Kidney (tissue), 14 donors: Measurements from ENCODE around the gene LZTFL1. TPM values are rescaled to one million over a fixed set of nuclear protein-coding genes. Genes with fewer than 3 reads are reported as not detected.

Experiments
- DNase-seq, 5 donors: peaks; one replicate each; pipeline ENCODE4 v3.0.0-alpha.2; 2013 to 2020
- FAIRE-seq: peaks from 2 replicates; lab custom pipeline; 2012; peaks lifted over from hg19 to GRCh38; lab: Jason Lieb, UNC
- H3K27ac ChIP-seq, 2 donors: one replicate each; pipeline ENCODE4 v1.7.0; 2013; ENCODE audit warnings: low read depth in 2 of 2, low read length in 2 of 2, inconsistent platforms in 1 of 2
- H3K27me3 ChIP-seq: one replicate; pipeline ENCODE4 v1.7.1; 2013; ENCODE audit warnings: low read length, inconsistent platforms; ENCODE audit not compliant: control insufficient read depth, insufficient read depth
- H3K36me3 ChIP-seq, 3 donors: one replicate each; pipeline versions ENCODE4 v1.7.0 to v1.7.1; 2013; ENCODE audit warnings: low read length in 3 of 3, control low read depth in 1 of 3, inconsistent platforms in 1 of 3; ENCODE audit not compliant: insufficient read depth in 3 of 3, control insufficient read depth in 2 of 3
- H3K4me1 ChIP-seq, 3 donors: one replicate each; pipeline versions ENCODE4 v1.7.0 to v1.7.1; 2013; ENCODE audit warnings: low read length in 3 of 3, inconsistent platforms in 1 of 3, low read depth in 1 of 3; ENCODE audit not compliant: control insufficient read depth in 2 of 3, insufficient read depth in 2 of 3
- H3K4me3 ChIP-seq, 3 donors: one replicate each; pipeline versions ENCODE4 v1.7.0 to v1.8.1; 2013; ENCODE audit warnings: low read length in 3 of 3, control low read depth in 1 of 3, inconsistent platforms in 1 of 3
- H3K9ac ChIP-seq, 3 donors: one replicate each; pipeline versions ENCODE4 v1.7.0 to v1.7.1; 2013; ENCODE audit warnings: low read length in 3 of 3, control low read depth in 1 of 3, inconsistent platforms in 1 of 3
- H3K9me3 ChIP-seq, 3 donors: one replicate each; pipeline versions ENCODE4 v1.7.0 to v1.7.1; 2013; ENCODE audit warnings: low read length in 3 of 3, control low read depth in 1 of 3, inconsistent platforms in 1 of 3; ENCODE audit not compliant: control insufficient read depth in 2 of 3, insufficient read depth in 1 of 3
- intact Hi-C: fragments of 100-400 bp; cut with DNase I; formaldehyde crosslinking; loops from one replicate; pipeline ENCODE4 v1.11.1; 2022
- polyA plus RNA-seq: library from polyadenylated mRNA; stranded (reverse); fragments of 350-450 nt; fragmentation: Illumina TruSeq; extraction: RNeasy Lipid Tissue Mini Kit (QIAGEN cat#74804); gene quantifications from one replicate; pipeline ENCODE4 v1.2.3, GENCODE V29; 2014; ENCODE audit warnings: low read depth, low replicate concordance; ENCODE audit not compliant: insufficient read depth
- total RNA-seq: library from RNA; stranded (reverse); fragmentation: NEBNext Ultra II Directional; extraction: Animal tissue kit (Norgen Biotek cat#: 25700); gene quantifications from one replicate; pipeline ENCODE4 v1.2.1, GENCODE V29; 2021
- TF ChIP-seq, protein P1 (sequence below): IDR thresholded peaks from 3 replicates; pipeline ENCODE4 v1.5.1; 2012; ENCODE audit warnings: mild to moderate bottlenecking, moderate library complexity, borderline replicate concordance; ENCODE audit not compliant: insufficient read depth; ENCODE audit errors: extremely low read depth
- donor health status: control.
- donor health status: control.
- donor health status: control.
- donor health status: control.
- donor health status: control.
- donor health status: DM: yes; HTN: yes; CAD: no.
- donor health status: Normal renal cell carcinoma (clear cell type).

LZTFL1 gene
- total and polyA plus RNA-seq, 2 donors from 2014 or later: 13.9 to 30.9 TPM

DNA sequence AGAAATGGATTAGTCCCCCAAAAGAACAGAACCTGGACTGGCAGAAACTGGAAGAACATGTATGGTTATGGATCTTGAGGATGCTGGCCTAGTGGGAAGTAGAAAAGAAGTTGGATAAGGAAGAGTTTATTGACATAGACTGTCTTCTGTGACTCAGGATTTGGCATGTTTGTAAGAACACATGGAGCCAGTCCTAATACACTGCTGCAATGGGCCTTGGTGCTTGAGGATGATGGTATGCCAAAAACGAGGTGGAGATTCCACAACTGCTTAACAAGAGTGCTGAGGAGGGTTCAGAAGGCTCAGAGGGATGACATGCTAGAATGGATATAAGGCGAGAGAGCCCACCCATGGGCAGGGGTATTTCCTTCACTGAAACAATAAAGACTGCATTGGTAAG is 22.4 kb downstream of the LZTFL1 start:
- peaks cover 0 to 5% (median 1%) of the 10 kb centered on the region in 3 donors for H3K36me3 ChIP-seq
- H3K4me1 ChIP-seq: no peaks in the 10 kb centered on the region
- no peaks in the 10 kb centered on the region for H3K27me3 ChIP-seq
- no peak overlapping the region for H3K4me3 ChIP-seq
- H3K9me3 ChIP-seq: peaks cover 0 to 4% (median 0%) of the 10 kb centered on the region in 3 donors
- intact Hi-C loops: no loop called here
- FAIRE-seq: no peak
- H3K9ac ChIP-seq: no peak overlapping the region
- TF ChIP-seq, protein P1, sequence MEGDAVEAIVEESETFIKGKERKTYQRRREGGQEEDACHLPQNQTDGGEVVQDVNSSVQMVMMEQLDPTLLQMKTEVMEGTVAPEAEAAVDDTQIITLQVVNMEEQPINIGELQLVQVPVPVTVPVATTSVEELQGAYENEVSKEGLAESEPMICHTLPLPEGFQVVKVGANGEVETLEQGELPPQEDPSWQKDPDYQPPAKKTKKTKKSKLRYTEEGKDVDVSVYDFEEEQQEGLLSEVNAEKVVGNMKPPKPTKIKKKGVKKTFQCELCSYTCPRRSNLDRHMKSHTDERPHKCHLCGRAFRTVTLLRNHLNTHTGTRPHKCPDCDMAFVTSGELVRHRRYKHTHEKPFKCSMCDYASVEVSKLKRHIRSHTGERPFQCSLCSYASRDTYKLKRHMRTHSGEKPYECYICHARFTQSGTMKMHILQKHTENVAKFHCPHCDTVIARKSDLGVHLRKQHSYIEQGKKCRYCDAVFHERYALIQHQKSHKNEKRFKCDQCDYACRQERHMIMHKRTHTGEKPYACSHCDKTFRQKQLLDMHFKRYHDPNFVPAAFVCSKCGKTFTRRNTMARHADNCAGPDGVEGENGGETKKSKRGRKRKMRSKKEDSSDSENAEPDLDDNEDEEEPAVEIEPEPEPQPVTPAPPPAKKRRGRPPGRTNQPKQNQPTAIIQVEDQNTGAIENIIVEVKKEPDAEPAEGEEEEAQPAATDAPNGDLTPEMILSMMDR: no peak
- no peak for DNase-seq
- no peak overlapping the region for H3K27ac ChIP-seq

DNA sequence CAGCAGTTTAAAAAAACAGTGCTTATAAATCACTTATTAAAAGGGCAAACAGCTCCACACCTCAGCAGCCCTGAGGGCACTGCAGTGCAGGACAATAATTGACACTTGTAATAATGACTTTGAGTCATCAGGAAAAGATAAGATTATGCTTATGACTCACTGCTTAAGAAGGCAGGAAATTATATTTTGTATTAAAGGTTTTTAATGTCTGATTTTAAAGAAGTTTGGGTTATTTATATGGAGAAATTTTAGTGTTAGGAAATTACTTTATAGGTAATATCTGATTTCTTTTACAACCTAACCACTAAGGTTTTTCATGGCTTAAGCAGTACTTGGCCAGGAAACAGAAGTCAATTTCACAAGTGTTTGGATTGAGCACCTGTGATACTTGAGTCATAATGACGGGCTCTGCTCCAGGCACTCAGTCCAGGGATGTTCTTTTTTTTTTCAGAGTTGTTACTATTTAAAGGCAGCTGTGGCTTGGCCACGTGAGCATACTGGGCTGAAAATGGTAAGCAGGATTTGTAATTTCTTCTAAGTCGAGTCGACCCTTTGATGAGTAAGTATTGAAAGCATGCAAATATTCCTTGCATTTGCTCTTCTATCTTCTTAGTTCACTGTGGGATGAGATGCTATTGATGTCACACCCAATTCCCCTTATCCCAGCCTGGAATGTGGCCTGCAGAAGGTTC is 23.9 kb downstream of the LZTFL1 start:
- Histone ChIP-seq H3K9me3 (peaks cover 0 to 4% (median 0%) of the 10 kb centered on the region in 3 donors), H3K4me1 (no peaks in the 10 kb centered on the region), H3K9ac (no peak overlapping the region), H3K36me3 (peaks cover 0 to 5% (median 0%) of the 10 kb centered on the region in 3 donors), H3K4me3 (no peak overlapping the region), H3K27ac (peak overlapping the region in 1 of 2 donors; percentile 51), H3K27me3 (no peaks in the 10 kb centered on the region)
- FAIRE-seq: no peak
- intact Hi-C loops: no loop called here
- TF ChIP-seq, protein P1: no peak
- no peak for DNase-seq

DNA sequence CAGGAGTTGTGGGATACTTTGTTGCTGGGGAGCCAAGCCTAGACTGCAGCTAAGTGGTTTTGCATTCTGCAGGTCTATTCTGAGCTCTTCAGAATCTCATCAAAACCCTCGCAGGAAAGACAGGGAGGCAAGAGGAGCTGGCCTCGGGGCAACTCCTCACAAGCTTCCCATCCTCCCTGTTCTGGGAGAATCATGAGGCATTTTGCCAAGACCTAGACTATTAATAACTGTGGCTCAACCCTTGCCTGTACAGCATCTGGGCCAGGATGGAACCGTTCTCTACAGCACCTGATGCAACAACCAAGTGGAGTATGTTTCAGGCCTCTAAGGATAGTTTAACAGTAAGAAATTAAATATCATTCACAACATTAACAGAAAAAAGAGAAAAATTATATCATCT is 25.4 kb downstream of the LZTFL1 start:
- FAIRE-seq: no peak
- H3K27ac ChIP-seq: no peak overlapping the region
- no peak overlapping the region for H3K9ac ChIP-seq
- TF ChIP-seq, protein P1: no peak
- no peaks in the 10 kb centered on the region for H3K4me1 ChIP-seq
- peaks cover 0 to 4% (median 0%) of the 10 kb centered on the region in 3 donors for H3K9me3 ChIP-seq
- intact Hi-C loops: no loop called here
- H3K4me3 ChIP-seq: no peak overlapping the region
- no peaks in the 10 kb centered on the region for H3K36me3 ChIP-seq
- no peaks in the 10 kb centered on the region for H3K27me3 ChIP-seq
- no peak for DNase-seq
